LNCaP clone FGC (cell line): Measurements from ENCODE around the gene CLTA.
"Not testable (repeated sequence)": the region's sequence is repeated elsewhere in the genome, so short reads cannot be mapped to it uniquely, and the experiment has no call there.

ENCODE experiments used
- DNase-seq: peaks from one replicate; pipeline ENCODE4 v3.0.0-alpha.2; 2011; ENCODE audit warnings: low read depth
- H3K4me3 ChIP-seq: 2 replicates; pipeline ENCODE4 v1.5.1; 2011; ENCODE audit warnings: mild to moderate bottlenecking, low read depth, low read length, control low read depth
- CTCF ChIP-seq: IDR thresholded peaks from 2 replicates; pipeline ENCODE4 v1.5.1; 2012; ENCODE audit warnings: mild to moderate bottlenecking; ENCODE audit not compliant: control insufficient read depth, insufficient read depth; ENCODE audit errors: extremely low read depth

Gene CLTA

GRCh38 chr9:36217256-36217968 is 26.7 kb downstream of the CLTA start:
- no peak for TF ChIP-seq CTCF
- no peak overlapping the region for H3K4me3 ChIP-seq
- DNase-seq, result no peak

- no peak for DNase-seq
- TF ChIP-seq CTCF, result no peak
Observed at GRCh38 chr9:36218011-36218410, 27.3 kb downstream of the CLTA start.

GRCh38 chr9:36218411-36218901 is 27.7 kb downstream of the CLTA start:
- no peak for TF ChIP-seq CTCF
- H3K4me3 ChIP-seq, result no peak overlapping the region
- peak; percentile 33 for DNase-seq

More at GRCh38 chr9:36218011-36218410, 27.3 kb downstream of the CLTA start:
- H3K4me3 ChIP-seq, result no peak overlapping the region

GRCh38 chr9:36221667-36222066 is 30.9 kb downstream of the CLTA start:
- TF ChIP-seq CTCF, result no peak
- H3K4me3 ChIP-seq, result no peak overlapping the region
- no peak for DNase-seq

GRCh38 chr9:36222449-36222848 is 31.7 kb downstream of the CLTA start:
- no peak for TF ChIP-seq CTCF
- DNase-seq, result no peak
- no peak overlapping the region for H3K4me3 ChIP-seq

- DNase-seq, result no peak
- TF ChIP-seq CTCF, result no peak
- no peak overlapping the region for H3K4me3 ChIP-seq
Observed at GRCh38 chr9:36237230-36237629, 46.5 kb downstream of the CLTA start.

GRCh38 chr9:36239205-36239604 is 48.5 kb downstream of the CLTA start:
- DNase-seq, H3K4me3 ChIP-seq: not testable (repeated sequence)

GRCh38 chr9:36239675-36240074 is 49.0 kb downstream of the CLTA start:
- DNase-seq, H3K4me3 ChIP-seq: not testable (repeated sequence)
